HTERT RPE-1 (cell line): ENCODE data around the gene SETD4.
"Not testable (repeated sequence)": the region's sequence is repeated elsewhere in the genome, so short reads cannot be mapped to it uniquely, and the experiment has no call there.

ENCODE experiments used
- in situ Hi-C: fragments of 300-500 bp; cut with MboI; formaldehyde crosslinking; loops from 4 replicates; pipeline ENCODE4 v1.14.3; 2020; ENCODE audit warnings: low sequenced_read_pairs

Gene SETD4

GRCh38 chr21:36079010-36079649 is 18.8 kb upstream of the SETD4 start:
- in situ Hi-C loops = no loop called here

- in situ Hi-C loops = no loop called here
Observed at GRCh38 chr21:36077758-36078157, 17.4 kb upstream of the SETD4 start.

- in situ Hi-C loops = no loop called here
Observed at GRCh38 chr21:36076878-36077655, 16.7 kb upstream of the SETD4 start.

- in situ Hi-C loops = no loop called here
Observed at GRCh38 chr21:36075953-36076352, 15.6 kb upstream of the SETD4 start.

GRCh38 chr21:36075171-36075570 is 14.8 kb upstream of the SETD4 start:
- in situ Hi-C loops = no loop called here

- in situ Hi-C loops = not testable (repeated sequence)
Observed at GRCh38 chr21:36073911-36074310, 13.6 kb upstream of the SETD4 start.

GRCh38 chr21:36073181-36073580 is 12.9 kb upstream of the SETD4 start:
- in situ Hi-C loops = no loop called here

- in situ Hi-C loops = no loop called here
Observed at GRCh38 chr21:36072453-36073162, 12.3 kb upstream of the SETD4 start.

- in situ Hi-C loops = no loop called here
Observed at GRCh38 chr21:36070999-36071398, 10.7 kb upstream of the SETD4 start.

GRCh38 chr21:36069713-36070583 is 9.6 kb upstream of the SETD4 start, which contains the start of gene CBR1:
TSS of gene CBR1 (plus strand) at chr21:36070024. CDS start at chr21:36070116, 92 bp downstream.
- in situ Hi-C loops = no loop called here

GRCh38 chr21:36068748-36069398 is 8.5 kb upstream of the SETD4 start:
- in situ Hi-C loops = no loop called here

- in situ Hi-C loops = no loop called here
Observed at GRCh38 chr21:36065497-36066036, 5.2 kb upstream of the SETD4 start.

- in situ Hi-C loops = no loop called here
Observed at GRCh38 chr21:36064085-36064460, 3.7 kb upstream of the SETD4 start.

GRCh38 chr21:36063375-36064084 is 3.2 kb upstream of the SETD4 start:
- in situ Hi-C loops = no loop called here

GRCh38 chr21:36061445-36061844 is 1.1 kb upstream of the SETD4 start:
- in situ Hi-C loops = no loop called here

GRCh38 chr21:36059823-36060158 is 535 bp downstream of the SETD4 start:
- in situ Hi-C loops = no loop called here

- in situ Hi-C loops = no loop called here
Observed at GRCh38 chr21:36055551-36055950, 4.8 kb downstream of the SETD4 start.

GRCh38 chr21:36053715-36054062 is 6.6 kb downstream of the SETD4 start:
- in situ Hi-C loops = no loop called here

- in situ Hi-C loops = no loop called here
Observed at GRCh38 chr21:36052860-36053714, 7.2 kb downstream of the SETD4 start.
